Liver (tissue), 9 donors: ENCODE results near the gene PGGHG. TPM values are rescaled to one million over a fixed set of nuclear protein-coding genes. Genes with fewer than 3 reads are reported as not detected.

ENCODE experiments used
- DNase-seq: peaks from one replicate; pipeline ENCODE4 v3.0.0-alpha.2; 2017; ENCODE audit warnings: low spot score
- H3K27ac ChIP-seq, 2 donors: one replicate each; pipeline ENCODE4 v1.7.0; 2013; ENCODE audit warnings: inconsistent platforms in 2 of 2, low read length in 2 of 2, control low read depth in 1 of 2, low read depth in 1 of 2, mild to moderate bottlenecking in 1 of 2
- H3K27me3 ChIP-seq, 4 donors: one replicate each; pipeline versions ENCODE4 v1.6.1 to v1.7.0; 2013; ENCODE audit warnings: low read length in 3 of 4, inconsistent platforms in 1 of 4, mild to moderate bottlenecking in 1 of 4, moderate library complexity in 1 of 4; ENCODE audit not compliant: control insufficient read depth in 4 of 4, insufficient read depth in 4 of 4
- H3K36me3 ChIP-seq, 4 donors: one replicate each; pipeline versions ENCODE4 v1.6.1 to v1.7.0; 2013; ENCODE audit warnings: low read length in 3 of 4, mild to moderate bottlenecking in 3 of 4, low read depth in 1 of 4, moderate library complexity in 1 of 4; ENCODE audit not compliant: control insufficient read depth in 4 of 4, insufficient read depth in 3 of 4
- H3K4me1 ChIP-seq, 4 donors: one replicate each; pipeline versions ENCODE4 v1.6.1 to v1.7.0; 2013; ENCODE audit warnings: low read length in 3 of 4, mild to moderate bottlenecking in 3 of 4, moderate library complexity in 1 of 4; ENCODE audit not compliant: control insufficient read depth in 4 of 4, insufficient read depth in 4 of 4
- H3K4me3 ChIP-seq, 3 donors: one replicate each; pipeline versions ENCODE4 v1.6.1 to v1.7.0; 2013; ENCODE audit warnings: low read length in 3 of 3, control low read depth in 1 of 3, low read depth in 1 of 3, mild to moderate bottlenecking in 1 of 3
- H3K9ac ChIP-seq, 2 donors: one replicate each; pipeline ENCODE4 v1.7.0; 2013; ENCODE audit warnings: low read length in 2 of 2, mild to moderate bottlenecking in 2 of 2, moderate library complexity in 2 of 2, control low read depth in 1 of 2, low read depth in 1 of 2
- H3K9me3 ChIP-seq, 4 donors: one replicate each; pipeline versions ENCODE4 v1.6.1 to v1.7.0; 2013; ENCODE audit warnings: low read length in 3 of 4; ENCODE audit not compliant: control insufficient read depth in 4 of 4
- ATF3 ChIP-seq: IDR thresholded peaks from 2 replicates; pipeline ENCODE4 v1.6.1; 2016; ENCODE audit warnings: antibody characterized with exemption
- CTCF ChIP-seq: fragments of 150-350 bp; IDR thresholded peaks from 2 replicates; pipeline ENCODE4 v1.5.1; 2017; ENCODE audit warnings: improper control_type of control experiment, low read depth, low read length; ENCODE audit not compliant: missing input control
- FOXA1 ChIP-seq: IDR thresholded peaks from 2 replicates; pipeline ENCODE4 v1.6.1; 2016; ENCODE audit warnings: antibody characterized with exemption
- FOXA2 ChIP-seq: IDR thresholded peaks from 2 replicates; pipeline ENCODE4 v1.6.1; 2016; ENCODE audit warnings: antibody characterized with exemption
- GABPA ChIP-seq, 2 donors: IDR thresholded peaks in 1 of 2; conservative IDR thresholded peaks in 1 of 2; 2 replicates each; pipeline ENCODE4 v1.6.1; 2016; ENCODE audit warnings: antibody characterized with exemption in 2 of 2, mild to moderate bottlenecking in 1 of 2, moderate library complexity in 1 of 2
- HNF4A ChIP-seq, 2 donors: conservative IDR thresholded peaks; 2 replicates each; pipeline ENCODE4 v1.6.1; 2016; ENCODE audit warnings: antibody characterized with exemption in 2 of 2, mild to moderate bottlenecking in 2 of 2
- HNF4G ChIP-seq: IDR thresholded peaks from 2 replicates; pipeline ENCODE4 v1.6.1; 2016; ENCODE audit warnings: antibody characterized with exemption
- JUND ChIP-seq, 2 donors: IDR thresholded peaks; 2 replicates each; pipeline ENCODE4 v1.6.1; 2016; ENCODE audit warnings: antibody characterized with exemption in 2 of 2
- MAX ChIP-seq: IDR thresholded peaks from 2 replicates; pipeline ENCODE4 v1.6.1; 2016; ENCODE audit warnings: antibody characterized with exemption
- NR2F2 ChIP-seq: IDR thresholded peaks from 2 replicates; pipeline ENCODE4 v1.6.1; 2016; ENCODE audit warnings: antibody characterized with exemption
- RAD21 ChIP-seq, 2 donors: IDR thresholded peaks; 2 replicates each; pipeline ENCODE4 v1.6.1; 2016; ENCODE audit warnings: antibody characterized with exemption in 2 of 2, mild to moderate bottlenecking in 2 of 2
- REST ChIP-seq: IDR thresholded peaks from 2 replicates; pipeline ENCODE4 v1.6.1; 2016; ENCODE audit warnings: antibody characterized with exemption, mild to moderate bottlenecking
- RXRA ChIP-seq, 2 donors: IDR thresholded peaks; 2 replicates each; pipeline ENCODE4 v1.6.1; 2017 to 2018; ENCODE audit warnings: antibody characterized with exemption in 2 of 2, mild to moderate bottlenecking in 1 of 2
- SP1 ChIP-seq: IDR thresholded peaks from 2 replicates; pipeline ENCODE4 v1.6.1; 2018; ENCODE audit warnings: antibody characterized with exemption, mild to moderate bottlenecking
- TAF1 ChIP-seq: conservative IDR thresholded peaks from 2 replicates; pipeline ENCODE4 v1.6.1; 2016; ENCODE audit warnings: antibody characterized with exemption, mild to moderate bottlenecking
- YY1 ChIP-seq: IDR thresholded peaks from 2 replicates; pipeline ENCODE4 v1.6.1; 2016; ENCODE audit warnings: antibody characterized with exemption, mild to moderate bottlenecking
- WGBS: extraction: QIAGEN DNeasy Blood & Tissue Kit; methylation state at CpG from one replicate; pipeline ENCODE4 v1.1.7; 2013; 5-methylcytosine and 5-hydroxymethylcytosine counted together
- polyA plus RNA-seq, 2 donors: library from polyadenylated mRNA; stranded (reverse) in 1 of 2; unstranded in 1 of 2; fragments of 200-250 nt in 1 of 2; fragments of >200 nt in 1 of 2; fragmentation: Nextera tagmentation in 1 of 2; extraction: Ambion mirVana in 1 of 2; gene quantifications; one replicate each; pipeline versions ENCODE4 v1.2.1 to v1.2.3, GENCODE V29; 2013 to 2015
- total RNA-seq, 2 donors: library from RNA; depleted of rRNA; stranded (reverse); fragments of >200 nt; gene quantifications; one replicate each; pipeline ENCODE4 v1.2.3, GENCODE V29; 2014
- donor health status: healthy.
- donor health status: healthy.
- donor health status: healthy.
- donor health status: healthy.
- donor health status: healthy.

PGGHG gene
- total and polyA plus RNA-seq, 4 donors, result 1.3 to 11.4 (median 7.5) TPM

GRCh38 chr11:249062-249461 is 39.9 kb upstream of the PGGHG start:
- no peak overlapping the region for H3K27ac ChIP-seq
- TF ChIP-seq REST (no peak), HNF4A (conservative IDR thresholded peaks at IDR 0.05) (no peak), SP1 (no peak)
- DNase-seq, result no peak
- 95% methylated on average over 8 of the region's 8 CpGs for WGBS
- no peaks in the 10 kb centered on the region for H3K4me1 ChIP-seq
- H3K9me3 ChIP-seq, result no peaks in the 10 kb centered on the region
- H3K4me3 ChIP-seq, result no peak overlapping the region
- H3K36me3 ChIP-seq, result peaks cover 18 to 81% (median 42%) of the 10 kb centered on the region in 4 donors
- no peak overlapping the region for H3K9ac ChIP-seq
- no peaks in the 10 kb centered on the region for H3K27me3 ChIP-seq

GRCh38 chr11:250274-250673 is 38.7 kb upstream of the PGGHG start:
- no peaks in the 10 kb centered on the region for H3K4me1 ChIP-seq
- no peak for DNase-seq
- peaks cover 18 to 75% (median 35%) of the 10 kb centered on the region in 4 donors for H3K36me3 ChIP-seq
- H3K9me3 ChIP-seq, result no peaks in the 10 kb centered on the region
- WGBS, result 93% methylated on average over 5 of the region's 5 CpGs
- no peaks in the 10 kb centered on the region for H3K27me3 ChIP-seq
- no peak overlapping the region for H3K9ac ChIP-seq
- H3K4me3 ChIP-seq, result no peak overlapping the region
- no peak overlapping the region for H3K27ac ChIP-seq
- TF ChIP-seq RAD21 (IDR thresholded peaks at IDR 0.05) (no peak), GABPA (IDR thresholded peaks at IDR 0.05 in 1 of 2, conservative IDR thresholded peaks at IDR 0.05 in 1 of 2) (no peak), YY1 (no peak), NR2F2 (no peak), HNF4G (no peak), ATF3 (no peak), JUND (IDR thresholded peaks at IDR 0.05) (no peak), REST (no peak), FOXA1 (no peak), SP1 (no peak), FOXA2 (no peak), MAX (no peak), HNF4A (conservative IDR thresholded peaks at IDR 0.05) (no peak), RXRA (IDR thresholded peaks at IDR 0.05) (no peak), TAF1 (no peak), CTCF (no peak)
